ENCODE results near the gene LSAMP.

The LSAMP gene

DNA sequence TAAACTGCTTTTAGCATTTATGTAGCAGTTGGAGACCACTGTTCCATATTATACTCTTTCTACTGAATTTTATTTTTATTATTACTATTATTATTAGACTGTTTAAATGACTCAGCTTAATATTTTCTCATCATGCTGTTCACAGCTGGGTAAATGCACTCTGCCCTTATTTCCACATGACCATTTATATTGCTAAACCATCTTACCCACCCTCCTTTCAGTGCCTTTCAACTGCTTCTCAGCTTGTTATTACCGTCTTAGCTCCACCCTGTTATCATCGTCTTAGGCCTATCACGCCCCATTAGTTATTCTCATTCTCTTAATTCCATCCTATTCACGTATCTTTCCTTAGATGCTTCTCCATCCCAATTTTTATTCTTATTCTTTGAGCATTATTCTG, 609.3 kb downstream of the LSAMP start:
- Histone ChIP-seq H3K4me2 (ENCODE audit: low read depth, low read length, poor library complexity, severe bottlenecking) (no peak overlapping the region), H3K36me3 (ENCODE audit: insufficient read depth, low read length) (no peaks in the 10 kb centered on the region), H3F3A (ENCODE audit: low read depth) (no peaks in the 10 kb centered on the region), H3K4me3 (ENCODE audit: low read length, poor library complexity, severe bottlenecking) (no peak overlapping the region), H3K4me1 (ENCODE audit: insufficient read depth, low read length, poor library complexity, severe bottlenecking) (no peaks in the 10 kb centered on the region), H3K9ac (ENCODE audit: low read depth, low read length, poor library complexity, severe bottlenecking) (no peak overlapping the region), H4K20me1 (ENCODE audit: insufficient read depth, low read length, poor library complexity, severe bottlenecking) (no peaks in the 10 kb centered on the region), H3K27me3 (ENCODE audit: insufficient read depth, low read length, poor library complexity, severe bottlenecking) (no peaks in the 10 kb centered on the region), H2AFZ (ENCODE audit: low read length) (no peak overlapping the region), H3K9me2 (replicated peaks; ENCODE audit: low read depth, low read length) (no peaks in the 10 kb centered on the region), H3K9me3 (ENCODE audit: insufficient read depth, low read depth, low read length) (no peaks in the 10 kb centered on the region), H3K79me2 (ENCODE audit: insufficient read depth, low read length) (no peaks in the 10 kb centered on the region)
- no peak for TF ChIP-seq EZH2phosphoT487 (IDR thresholded peaks at IDR 0.05; ENCODE audit: borderline replicate concordance)
- TF ChIP-seq, protein P1, sequence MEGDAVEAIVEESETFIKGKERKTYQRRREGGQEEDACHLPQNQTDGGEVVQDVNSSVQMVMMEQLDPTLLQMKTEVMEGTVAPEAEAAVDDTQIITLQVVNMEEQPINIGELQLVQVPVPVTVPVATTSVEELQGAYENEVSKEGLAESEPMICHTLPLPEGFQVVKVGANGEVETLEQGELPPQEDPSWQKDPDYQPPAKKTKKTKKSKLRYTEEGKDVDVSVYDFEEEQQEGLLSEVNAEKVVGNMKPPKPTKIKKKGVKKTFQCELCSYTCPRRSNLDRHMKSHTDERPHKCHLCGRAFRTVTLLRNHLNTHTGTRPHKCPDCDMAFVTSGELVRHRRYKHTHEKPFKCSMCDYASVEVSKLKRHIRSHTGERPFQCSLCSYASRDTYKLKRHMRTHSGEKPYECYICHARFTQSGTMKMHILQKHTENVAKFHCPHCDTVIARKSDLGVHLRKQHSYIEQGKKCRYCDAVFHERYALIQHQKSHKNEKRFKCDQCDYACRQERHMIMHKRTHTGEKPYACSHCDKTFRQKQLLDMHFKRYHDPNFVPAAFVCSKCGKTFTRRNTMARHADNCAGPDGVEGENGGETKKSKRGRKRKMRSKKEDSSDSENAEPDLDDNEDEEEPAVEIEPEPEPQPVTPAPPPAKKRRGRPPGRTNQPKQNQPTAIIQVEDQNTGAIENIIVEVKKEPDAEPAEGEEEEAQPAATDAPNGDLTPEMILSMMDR (conservative IDR thresholded peaks at IDR 0.05; ENCODE audit: low read length) = no peak

DNA sequence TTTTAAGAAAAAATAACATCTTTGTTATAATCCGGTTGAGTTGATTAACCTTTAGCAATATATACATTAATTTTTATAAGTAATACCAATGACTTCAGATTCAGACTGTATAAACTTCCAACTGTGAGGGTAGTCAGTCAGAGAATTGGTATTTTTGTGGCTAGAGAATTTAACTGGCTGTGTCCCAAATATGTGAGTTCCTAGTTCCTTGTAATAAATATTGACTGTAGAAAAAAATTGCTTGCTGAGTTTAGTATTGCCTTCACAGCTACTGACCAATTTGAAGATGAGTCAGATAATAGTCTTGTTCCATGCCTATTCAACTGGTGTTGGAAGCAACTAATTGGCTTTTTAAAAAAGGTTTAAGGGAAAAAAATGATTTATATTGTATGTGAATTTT, 611.2 kb downstream of the LSAMP start:
- Histone ChIP-seq H3K79me2 (ENCODE audit: insufficient read depth, low read length) (no peaks in the 10 kb centered on the region), H3K9me2 (replicated peaks; ENCODE audit: low read depth, low read length) (no peaks in the 10 kb centered on the region)

DNA sequence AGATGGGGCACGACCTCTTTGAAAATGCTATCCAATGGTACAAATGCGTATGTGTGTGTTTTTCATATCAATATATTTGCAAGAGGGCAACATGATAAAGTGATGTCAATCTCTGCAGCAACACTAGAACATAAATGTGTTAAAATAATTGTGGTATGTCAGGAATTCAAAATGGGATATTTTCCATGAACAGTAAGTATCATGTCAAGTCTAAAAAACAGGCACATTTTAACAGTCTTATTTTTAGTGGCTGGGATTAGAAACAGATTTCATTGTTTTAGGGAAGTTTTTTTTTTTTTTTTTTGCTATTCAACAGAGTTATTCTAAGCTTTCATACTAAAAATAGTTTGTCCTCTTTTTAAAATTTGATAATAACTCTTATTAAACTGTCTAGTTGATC, 612.2 kb downstream of the LSAMP start:
- Histone ChIP-seq H3K9me3 (ENCODE audit: insufficient read depth, low read depth, low read length) (no peaks in the 10 kb centered on the region), H2AFZ (ENCODE audit: low read length) (no peak overlapping the region), H3K79me2 (ENCODE audit: insufficient read depth, low read length) (no peaks in the 10 kb centered on the region), H3K4me1 (ENCODE audit: insufficient read depth, low read length, poor library complexity, severe bottlenecking) (no peaks in the 10 kb centered on the region), H3K4me2 (ENCODE audit: low read depth, low read length, poor library complexity, severe bottlenecking) (no peak overlapping the region), H3K27me3 (ENCODE audit: insufficient read depth, low read length, poor library complexity, severe bottlenecking) (no peaks in the 10 kb centered on the region), H3F3A (ENCODE audit: low read depth) (no peaks in the 10 kb centered on the region), H4K20me1 (ENCODE audit: insufficient read depth, low read length, poor library complexity, severe bottlenecking) (no peaks in the 10 kb centered on the region), H3K36me3 (ENCODE audit: insufficient read depth, low read length) (no peaks in the 10 kb centered on the region), H3K4me3 (ENCODE audit: low read length, poor library complexity, severe bottlenecking) (no peak overlapping the region), H3K9ac (ENCODE audit: low read depth, low read length, poor library complexity, severe bottlenecking) (no peak overlapping the region), H3K9me2 (replicated peaks; ENCODE audit: low read depth, low read length) (no peaks in the 10 kb centered on the region)
- TF ChIP-seq EZH2phosphoT487 (IDR thresholded peaks at IDR 0.05; ENCODE audit: borderline replicate concordance) = no peak
- TF ChIP-seq, protein P1 (conservative IDR thresholded peaks at IDR 0.05; ENCODE audit: low read length) = no peak

More for the DNA sequence above, 611.2 kb downstream of the LSAMP start:
- Histone ChIP-seq H2AFZ (ENCODE audit: low read length) (no peak overlapping the region), H3K4me2 (ENCODE audit: low read depth, low read length, poor library complexity, severe bottlenecking) (no peak overlapping the region), H3K27me3 (ENCODE audit: insufficient read depth, low read length, poor library complexity, severe bottlenecking) (no peaks in the 10 kb centered on the region), H3K4me3 (ENCODE audit: low read length, poor library complexity, severe bottlenecking) (no peak overlapping the region), H3K9me3 (ENCODE audit: insufficient read depth, low read depth, low read length) (no peaks in the 10 kb centered on the region), H3K36me3 (ENCODE audit: insufficient read depth, low read length) (no peaks in the 10 kb centered on the region), H3K9ac (ENCODE audit: low read depth, low read length, poor library complexity, severe bottlenecking) (no peak overlapping the region), H3F3A (ENCODE audit: low read depth) (no peaks in the 10 kb centered on the region), H3K4me1 (ENCODE audit: insufficient read depth, low read length, poor library complexity, severe bottlenecking) (no peaks in the 10 kb centered on the region), H4K20me1 (ENCODE audit: insufficient read depth, low read length, poor library complexity, severe bottlenecking) (no peaks in the 10 kb centered on the region)
- no peak for TF ChIP-seq EZH2phosphoT487 (IDR thresholded peaks at IDR 0.05; ENCODE audit: borderline replicate concordance)
- TF ChIP-seq, protein P1 (conservative IDR thresholded peaks at IDR 0.05; ENCODE audit: low read length) = no peak
